ENCODE measurements around the gene CYP3A7. TPM values are rescaled to one million over a fixed set of nuclear protein-coding genes. Genes with fewer than 3 reads are reported as not detected.
"Not testable (repeated sequence)": the region's sequence is repeated elsewhere in the genome, so short reads cannot be mapped to it uniquely, and the experiment has no call there.

The CYP3A7 gene
- total RNA-seq, 1 donor = not detected

- no peak for TF ChIP-seq CTCF (IDR thresholded peaks at IDR 0.05; ENCODE audit: insufficient read depth, low read length)
These were observed 35.0 kb downstream of the CYP3A7 start for GRCh38 chr7:99699946-99700345.

GRCh38 chr7:99698867-99699730 lies 35.9 kb downstream of the CYP3A7 start:
- DNase-seq (ENCODE audit: low read depth); H3K4me3 ChIP-seq (ENCODE audit: low read depth, low read length): not testable (repeated sequence)

More at GRCh38 chr7:99699946-99700345, 35.0 kb downstream of the CYP3A7 start:
- DNase-seq (ENCODE audit: low read depth) = no peak
- no peak overlapping the region for H3K4me3 ChIP-seq (ENCODE audit: low read depth, low read length)

DNA sequence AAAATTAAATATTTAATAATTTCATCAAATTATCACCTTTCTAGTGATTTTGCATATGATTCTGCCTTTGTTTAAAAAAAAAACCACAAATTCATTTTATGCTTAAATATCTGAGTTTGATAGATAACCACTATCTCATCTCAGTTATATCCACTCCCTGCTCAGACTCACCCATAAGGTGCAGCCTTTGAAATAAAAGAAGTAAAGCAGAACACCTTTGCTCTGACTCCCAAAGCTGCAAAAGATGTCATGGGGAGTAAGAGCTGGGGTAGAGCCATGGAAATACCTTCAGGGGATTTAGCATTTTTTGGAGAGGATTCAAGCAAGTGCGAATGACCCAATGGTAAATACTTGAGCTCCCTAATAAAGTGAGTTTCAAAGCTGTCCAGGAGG lies 40.1 kb downstream of the CYP3A7 start:
- no peak overlapping the region for H3K4me3 ChIP-seq (ENCODE audit: low read depth, low read length)
- no peak for TF ChIP-seq CTCF (IDR thresholded peaks at IDR 0.05; ENCODE audit: insufficient read depth, low read length)
- DNase-seq (ENCODE audit: low read depth) = no peak

DNA sequence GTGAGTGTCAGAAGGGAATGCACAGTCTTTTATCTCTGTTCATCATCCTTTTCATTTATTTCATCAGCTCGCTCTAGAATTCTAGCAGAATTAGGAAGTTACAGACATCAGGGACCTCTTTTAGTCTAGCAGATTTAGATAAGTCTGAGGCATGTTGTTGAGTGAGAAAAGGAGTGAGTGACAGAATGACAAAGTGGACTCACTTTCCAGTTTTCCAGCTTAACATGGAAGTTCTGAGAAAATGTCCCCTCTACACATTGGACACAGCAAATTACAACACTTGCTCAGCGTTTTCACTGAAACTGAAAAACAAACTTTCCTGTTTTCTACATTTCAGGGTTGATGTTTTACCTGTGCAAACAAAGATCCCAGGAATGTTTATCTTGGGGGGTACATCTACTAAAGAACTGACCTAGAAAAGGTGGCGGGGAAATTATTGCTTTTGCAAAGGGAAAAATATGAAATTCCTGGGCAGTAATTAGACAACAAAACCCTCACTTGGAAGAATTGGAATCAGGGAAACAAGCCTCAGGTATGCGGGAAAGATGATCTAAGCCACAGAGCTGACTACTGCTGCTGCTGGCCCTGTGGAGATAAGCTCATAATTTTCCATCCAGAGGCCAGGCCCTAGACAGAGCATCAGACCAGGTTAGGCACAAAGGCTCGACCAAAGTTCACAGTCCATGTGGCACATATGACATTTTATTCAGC lies 40.6 kb downstream of the CYP3A7 start:
- no peak for TF ChIP-seq CTCF (IDR thresholded peaks at IDR 0.05; ENCODE audit: insufficient read depth, low read length)
- DNase-seq (ENCODE audit: low read depth) = no peak
- H3K4me3 ChIP-seq (ENCODE audit: low read depth, low read length) = no peak overlapping the region

DNA sequence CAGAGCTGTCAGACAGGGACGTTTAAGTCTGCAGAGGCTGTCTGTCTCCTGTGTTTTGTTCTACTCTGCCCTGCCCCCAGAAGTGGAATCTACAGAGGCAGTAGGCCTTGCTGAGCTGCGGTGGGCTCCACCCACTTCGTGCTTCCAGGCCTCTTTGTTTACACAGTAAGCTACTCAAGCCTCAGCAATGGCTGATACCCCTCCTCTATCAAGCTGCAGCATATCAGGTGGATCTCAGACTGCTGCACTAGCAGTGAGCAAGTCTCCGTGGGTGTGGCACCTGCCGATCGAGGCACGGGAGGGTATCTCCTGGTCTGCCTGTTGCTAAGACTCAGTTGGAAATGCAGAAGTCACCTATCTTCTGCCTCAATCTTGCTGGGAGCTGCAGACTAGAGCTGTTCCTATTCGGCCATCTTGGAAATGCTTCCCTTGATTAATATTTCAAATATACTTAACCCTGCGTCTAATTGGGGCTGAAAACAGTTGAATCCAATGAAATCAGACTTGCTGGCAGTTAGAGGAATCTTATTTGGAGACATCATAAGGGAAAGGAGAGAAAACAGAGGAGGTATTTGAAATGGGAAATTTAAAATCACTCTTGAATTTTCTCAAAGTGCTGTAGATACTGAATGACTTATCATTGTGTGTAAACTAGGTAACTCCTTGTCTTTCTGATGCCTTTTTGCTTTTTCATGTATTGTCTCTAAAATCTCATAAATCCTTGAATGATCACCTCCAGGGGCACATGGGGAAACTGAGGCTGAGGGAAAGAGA lies 41.4 kb downstream of the CYP3A7 start:
- no peak for TF ChIP-seq CTCF (IDR thresholded peaks at IDR 0.05; ENCODE audit: insufficient read depth, low read length)
- DNase-seq (ENCODE audit: low read depth) = no peak
- no peak overlapping the region for H3K4me3 ChIP-seq (ENCODE audit: low read depth, low read length)

DNA sequence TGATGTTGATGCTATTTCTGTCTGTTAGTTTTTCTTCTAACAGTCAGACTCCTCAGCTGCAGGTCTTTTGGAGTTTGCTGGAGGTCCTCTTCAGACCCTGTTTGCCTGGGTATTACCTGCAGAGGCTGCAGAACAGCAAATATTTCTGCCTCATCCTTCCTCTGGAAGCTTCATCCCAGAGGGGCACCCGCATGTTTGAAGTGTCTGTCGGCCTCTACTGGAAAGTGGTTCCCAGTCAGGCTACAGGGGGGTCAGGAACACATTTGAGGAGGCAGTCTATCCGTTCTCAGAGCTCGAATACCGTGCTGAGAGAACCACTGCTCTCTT lies 41.9 kb downstream of the CYP3A7 start:
- H3K4me3 ChIP-seq (ENCODE audit: low read depth, low read length) = no peak overlapping the region
- no peak for TF ChIP-seq CTCF (IDR thresholded peaks at IDR 0.05; ENCODE audit: insufficient read depth, low read length)
- no peak for DNase-seq (ENCODE audit: low read depth)

DNA sequence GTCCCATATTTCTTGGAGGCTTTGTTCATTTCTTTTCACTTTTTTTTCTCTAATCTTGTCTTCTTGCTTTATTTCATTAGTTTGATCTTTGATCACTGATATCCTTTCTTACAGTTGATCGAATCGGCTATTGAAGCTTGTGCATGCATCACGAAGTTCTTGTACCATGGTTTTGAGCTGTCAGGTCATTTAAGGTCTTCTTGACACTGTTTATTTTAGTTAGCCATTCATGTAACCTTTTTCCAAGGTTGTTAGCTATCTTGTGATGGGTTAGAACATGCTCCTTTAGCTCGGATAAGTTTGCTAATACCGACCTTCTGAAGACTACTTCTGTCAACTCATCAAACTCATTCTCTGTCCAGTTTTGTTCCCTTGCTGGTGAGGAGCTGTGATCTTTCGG lies 42.4 kb downstream of the CYP3A7 start:
- H3K4me3 ChIP-seq (ENCODE audit: low read depth, low read length); DNase-seq (ENCODE audit: low read depth): not testable (repeated sequence)

DNA sequence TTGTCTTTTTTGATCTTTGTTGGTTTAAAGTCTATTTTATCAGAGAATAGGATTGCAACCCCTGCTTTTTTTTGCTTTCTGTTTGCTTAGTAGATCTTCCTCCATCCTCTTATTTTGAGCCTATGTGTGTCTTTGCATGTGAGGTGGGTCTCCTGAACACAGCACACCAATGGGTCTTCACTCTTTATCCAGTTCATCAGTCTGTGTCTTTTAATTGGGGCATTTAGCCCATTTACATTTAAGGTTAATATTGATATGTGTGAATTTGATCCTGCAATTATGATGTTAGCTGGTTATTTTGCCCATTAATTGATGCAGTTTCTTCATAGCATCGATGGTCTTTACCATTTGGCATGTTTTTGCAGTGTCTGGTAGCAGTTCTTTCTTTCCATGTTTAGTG lies 43.3 kb downstream of the CYP3A7 start:
- H3K4me3 ChIP-seq (ENCODE audit: low read depth, low read length); DNase-seq (ENCODE audit: low read depth): not testable (repeated sequence)

- DNase-seq (ENCODE audit: low read depth); H3K4me3 ChIP-seq (ENCODE audit: low read depth, low read length): not testable (repeated sequence)
These were observed 44.1 kb downstream of the CYP3A7 start for GRCh38 chr7:99690918-99691317.

- not testable (repeated sequence) for H3K4me3 ChIP-seq (ENCODE audit: low read depth, low read length); DNase-seq (ENCODE audit: low read depth)
These were observed 49.0 kb downstream of the CYP3A7 start for GRCh38 chr7:99685871-99686608.

All from fibroblast of the aortic adventitia (primary cell).